Measurements from ENCODE around the gene PLCD4.
A peak's percentile ranks its signal among the peaks of the same experiment; 100 is the strongest.

The PLCD4 gene

GRCh38 chr2:218645126-218645525 lies 37.4 kb downstream of the PLCD4 start:
- H3K36me3 ChIP-seq (ENCODE audit: control insufficient read depth, insufficient read depth, low read length, severe bottlenecking): peaks cover 82% of the 10 kb centered on the region

GRCh38 chr2:218648088-218648786 lies 40.5 kb downstream of the PLCD4 start:
- Histone ChIP-seq H3K4me1 (ENCODE audit: control insufficient read depth, insufficient read depth, low read length) (peaks cover 22% of the 10 kb centered on the region), H3K9me3 (ENCODE audit: control insufficient read depth, low read length) (no peaks in the 10 kb centered on the region), H3K9ac (ENCODE audit: low read length) (no peak overlapping the region), H3K4me3 (ENCODE audit: low read length) (no peak overlapping the region), H3K36me3 (ENCODE audit: control insufficient read depth, insufficient read depth, low read length, severe bottlenecking) (peaks cover 82% of the 10 kb centered on the region), H3K27me3 (replicated peaks; ENCODE audit: control insufficient read depth, insufficient read depth, low read length) (no peaks in the 10 kb centered on the region)
- DNase-seq (ENCODE audit: low read depth): peak; percentile 81

More at GRCh38 chr2:218645126-218645525, 37.4 kb downstream of the PLCD4 start:
- H3K4me1 ChIP-seq (ENCODE audit: control insufficient read depth, insufficient read depth, low read length): peaks cover 14% of the 10 kb centered on the region
- H3K9ac ChIP-seq (ENCODE audit: low read length): peak overlapping the region; percentile 60
- H3K9me3 ChIP-seq (ENCODE audit: control insufficient read depth, low read length): no peaks in the 10 kb centered on the region
- no peaks in the 10 kb centered on the region for H3K27me3 ChIP-seq (replicated peaks; ENCODE audit: control insufficient read depth, insufficient read depth, low read length)
- no peak for DNase-seq (ENCODE audit: low read depth)
- no peak overlapping the region for H3K4me3 ChIP-seq (ENCODE audit: low read length)

DNA sequence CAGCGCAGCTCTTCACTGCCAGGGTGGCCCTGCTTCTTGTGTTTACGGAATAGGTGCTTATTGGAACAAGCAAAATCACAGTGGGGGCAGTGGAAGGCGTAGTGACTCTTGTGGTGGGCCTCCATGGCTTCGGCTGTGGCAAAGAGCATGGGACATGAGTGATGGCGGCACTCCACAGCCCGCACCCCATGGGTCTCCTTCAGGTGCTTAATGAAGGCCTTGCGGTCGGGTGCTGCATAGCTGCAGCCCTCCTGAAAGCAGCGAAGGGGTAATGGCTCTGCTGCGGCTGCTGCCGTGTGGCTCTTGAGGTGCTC lies 41.0 kb downstream of the PLCD4 start:
- no peak for DNase-seq (ENCODE audit: low read depth)
- no peak overlapping the region for H3K9ac ChIP-seq (ENCODE audit: low read length)
- peaks cover 81% of the 10 kb centered on the region for H3K36me3 ChIP-seq (ENCODE audit: control insufficient read depth, insufficient read depth, low read length, severe bottlenecking)

GRCh38 chr2:218655751-218656150 lies 48.1 kb downstream of the PLCD4 start:
- H3K4me1 ChIP-seq (ENCODE audit: control insufficient read depth, insufficient read depth, low read length): peaks cover 19% of the 10 kb centered on the region
- no peak overlapping the region for H3K4me3 ChIP-seq (ENCODE audit: low read length)
- no peaks in the 10 kb centered on the region for H3K9me3 ChIP-seq (ENCODE audit: control insufficient read depth, low read length)
- no peak overlapping the region for H3K9ac ChIP-seq (ENCODE audit: low read length)
- H3K27me3 ChIP-seq (replicated peaks; ENCODE audit: control insufficient read depth, insufficient read depth, low read length): no peaks in the 10 kb centered on the region
- DNase-seq (ENCODE audit: low read depth): no peak
- peaks cover 46% of the 10 kb centered on the region for H3K36me3 ChIP-seq (ENCODE audit: control insufficient read depth, insufficient read depth, low read length, severe bottlenecking)

More for the DNA sequence above, 41.0 kb downstream of the PLCD4 start:
- no peaks in the 10 kb centered on the region for H3K27me3 ChIP-seq (replicated peaks; ENCODE audit: control insufficient read depth, insufficient read depth, low read length)
- H3K4me1 ChIP-seq (ENCODE audit: control insufficient read depth, insufficient read depth, low read length): peaks cover 22% of the 10 kb centered on the region
- H3K9me3 ChIP-seq (ENCODE audit: control insufficient read depth, low read length): no peaks in the 10 kb centered on the region
- no peak overlapping the region for H3K4me3 ChIP-seq (ENCODE audit: low read length)

DNA sequence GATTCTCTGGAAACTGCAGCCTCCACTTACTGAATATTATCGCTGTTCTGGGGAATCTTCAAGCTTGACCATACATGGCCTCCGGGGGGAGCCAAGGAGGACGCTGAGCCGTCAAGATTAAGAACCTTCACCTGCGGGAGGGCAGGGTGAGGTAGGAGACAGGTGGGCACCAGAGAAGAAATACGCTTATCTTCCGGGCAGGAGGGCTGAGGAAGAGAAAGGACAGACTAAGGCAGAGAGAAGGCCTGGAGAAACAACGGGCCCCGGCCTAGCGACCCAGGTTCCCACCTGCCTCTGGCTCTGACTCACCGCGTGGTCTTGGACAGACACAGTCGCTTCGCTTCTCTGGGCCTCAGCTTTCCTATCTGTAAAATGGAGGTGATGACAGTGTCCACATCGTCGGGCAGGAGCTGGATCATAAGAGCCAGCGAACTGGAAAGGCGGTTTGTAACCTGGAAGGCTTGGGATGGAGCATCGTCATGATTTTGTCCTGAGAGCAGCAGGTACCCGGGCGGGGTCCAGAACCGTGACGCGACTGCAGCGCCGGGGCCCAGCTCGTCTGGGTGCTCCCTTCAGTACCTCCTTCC lies 51.1 kb downstream of the PLCD4 start:
- Histone ChIP-seq H3K36me3 (ENCODE audit: control insufficient read depth, insufficient read depth, low read length, severe bottlenecking) (peaks cover 46% of the 10 kb centered on the region), H3K4me1 (ENCODE audit: control insufficient read depth, insufficient read depth, low read length) (peaks cover 11% of the 10 kb centered on the region), H3K27me3 (replicated peaks; ENCODE audit: control insufficient read depth, insufficient read depth, low read length) (no peaks in the 10 kb centered on the region), H3K4me3 (ENCODE audit: low read length) (peak overlapping the region; percentile 94), H3K9me3 (ENCODE audit: control insufficient read depth, low read length) (no peaks in the 10 kb centered on the region), H3K9ac (ENCODE audit: low read length) (peak overlapping the region; percentile 88)
- DNase-seq (ENCODE audit: low read depth): peak; percentile 70

- H3K36me3 ChIP-seq (ENCODE audit: control insufficient read depth, insufficient read depth, low read length, severe bottlenecking): peaks cover 46% of the 10 kb centered on the region
- peak; percentile 89 for DNase-seq (ENCODE audit: low read depth)
- no peaks in the 10 kb centered on the region for H3K27me3 ChIP-seq (replicated peaks; ENCODE audit: control insufficient read depth, insufficient read depth, low read length)
These were observed 51.7 kb downstream of the PLCD4 start, which contains the start of the genes BCS1L and ZNF142 for GRCh38 chr2:218659258-218659987. BCS1L (plus strand) TSS chr2:218659683; CDS start chr2:218660988, 1,305 bp downstream. ZNF142 (minus strand) TSS chr2:218659623; CDS start chr2:218656429, 3,194 bp downstream.

GRCh38 chr2:218659988-218660358 lies 52.3 kb downstream of the PLCD4 start:
- Histone ChIP-seq H3K9ac (ENCODE audit: low read length) (peak overlapping the region; percentile 88), H3K4me3 (ENCODE audit: low read length) (peak overlapping the region; percentile 94), H3K27me3 (replicated peaks; ENCODE audit: control insufficient read depth, insufficient read depth, low read length) (no peaks in the 10 kb centered on the region), H3K4me1 (ENCODE audit: control insufficient read depth, insufficient read depth, low read length) (peaks cover 11% of the 10 kb centered on the region), H3K36me3 (ENCODE audit: control insufficient read depth, insufficient read depth, low read length, severe bottlenecking) (peaks cover 47% of the 10 kb centered on the region), H3K9me3 (ENCODE audit: control insufficient read depth, low read length) (no peaks in the 10 kb centered on the region)
- no peak for DNase-seq (ENCODE audit: low read depth)

More at GRCh38 chr2:218659258-218659987, 51.7 kb downstream of the PLCD4 start, which contains the start of the genes BCS1L and ZNF142:
- H3K4me1 ChIP-seq (ENCODE audit: control insufficient read depth, insufficient read depth, low read length): peaks cover 11% of the 10 kb centered on the region
- no peaks in the 10 kb centered on the region for H3K9me3 ChIP-seq (ENCODE audit: control insufficient read depth, low read length)
- peak within 1 kb of the TSS; percentile 94 for H3K4me3 ChIP-seq (ENCODE audit: low read length)
- peak within 1 kb of the TSS; percentile 88 for H3K9ac ChIP-seq (ENCODE audit: low read length)

DNA sequence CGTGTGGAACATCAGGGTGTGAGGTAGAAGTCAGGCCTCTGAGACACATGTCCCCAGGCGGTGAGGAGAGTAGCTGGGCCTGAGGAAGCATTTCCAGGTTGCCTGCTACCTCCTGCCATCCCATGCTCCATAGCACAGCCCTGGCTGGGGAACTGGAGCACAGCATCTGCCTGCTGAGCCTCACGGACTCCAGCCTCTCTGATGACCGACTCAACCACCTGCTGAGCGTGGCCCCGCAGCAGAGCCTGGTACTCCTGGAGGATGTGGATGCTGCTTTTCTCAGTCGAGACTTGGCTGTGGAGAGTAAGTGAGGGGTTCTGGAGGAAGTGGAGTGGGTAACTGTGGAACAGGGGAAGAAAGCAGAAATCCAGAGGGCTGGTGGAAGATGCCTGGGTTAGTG lies 54.7 kb downstream of the PLCD4 start:
- Histone ChIP-seq H3K9me3 (ENCODE audit: control insufficient read depth, low read length) (no peaks in the 10 kb centered on the region), H3K27me3 (replicated peaks; ENCODE audit: control insufficient read depth, insufficient read depth, low read length) (no peaks in the 10 kb centered on the region), H3K4me1 (ENCODE audit: control insufficient read depth, insufficient read depth, low read length) (peaks cover 11% of the 10 kb centered on the region), H3K36me3 (ENCODE audit: control insufficient read depth, insufficient read depth, low read length, severe bottlenecking) (peaks cover 55% of the 10 kb centered on the region), H3K4me3 (ENCODE audit: low read length) (no peak overlapping the region), H3K9ac (ENCODE audit: low read length) (no peak overlapping the region)
- DNase-seq (ENCODE audit: low read depth): no peak

- peaks cover 11% of the 10 kb centered on the region for H3K4me1 ChIP-seq (ENCODE audit: control insufficient read depth, insufficient read depth, low read length)
- DNase-seq (ENCODE audit: low read depth): no peak
- peaks cover 60% of the 10 kb centered on the region for H3K36me3 ChIP-seq (ENCODE audit: control insufficient read depth, insufficient read depth, low read length, severe bottlenecking)
- H3K4me3 ChIP-seq (ENCODE audit: low read length): no peak overlapping the region
- H3K9me3 ChIP-seq (ENCODE audit: control insufficient read depth, low read length): no peaks in the 10 kb centered on the region
- H3K9ac ChIP-seq (ENCODE audit: low read length): no peak overlapping the region
- H3K27me3 ChIP-seq (replicated peaks; ENCODE audit: control insufficient read depth, insufficient read depth, low read length): no peaks in the 10 kb centered on the region
These were observed 55.1 kb downstream of the PLCD4 start for GRCh38 chr2:218662827-218663226.

DNA sequence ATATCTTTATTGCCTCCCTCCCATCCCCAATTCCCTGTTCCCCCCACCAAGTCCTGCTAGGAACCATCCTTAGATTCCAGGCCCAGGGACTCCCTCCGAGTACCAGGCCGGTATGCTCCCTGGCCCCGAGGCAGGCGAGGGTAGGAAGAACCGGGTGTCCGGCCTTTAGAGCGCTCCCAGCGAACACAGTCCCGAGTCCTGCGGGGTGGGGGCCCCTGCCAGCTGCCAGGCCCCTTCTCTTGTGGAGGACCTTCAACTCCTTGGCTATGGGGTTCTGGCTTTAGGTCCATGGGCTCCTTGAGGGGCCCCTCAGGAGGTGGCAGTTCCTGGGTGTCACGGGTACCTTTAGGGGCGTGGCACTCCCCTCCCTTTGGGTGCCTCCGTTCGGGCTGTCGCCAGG lies 56.2 kb downstream of the PLCD4 start:
- Histone ChIP-seq H3K4me3 (ENCODE audit: low read length) (no peak overlapping the region), H3K4me1 (ENCODE audit: control insufficient read depth, insufficient read depth, low read length) (peaks cover 6% of the 10 kb centered on the region), H3K9ac (ENCODE audit: low read length) (no peak overlapping the region), H3K36me3 (ENCODE audit: control insufficient read depth, insufficient read depth, low read length, severe bottlenecking) (peaks cover 63% of the 10 kb centered on the region), H3K27me3 (replicated peaks; ENCODE audit: control insufficient read depth, insufficient read depth, low read length) (no peaks in the 10 kb centered on the region), H3K9me3 (ENCODE audit: control insufficient read depth, low read length) (no peaks in the 10 kb centered on the region)
- DNase-seq (ENCODE audit: low read depth): no peak

DNA sequence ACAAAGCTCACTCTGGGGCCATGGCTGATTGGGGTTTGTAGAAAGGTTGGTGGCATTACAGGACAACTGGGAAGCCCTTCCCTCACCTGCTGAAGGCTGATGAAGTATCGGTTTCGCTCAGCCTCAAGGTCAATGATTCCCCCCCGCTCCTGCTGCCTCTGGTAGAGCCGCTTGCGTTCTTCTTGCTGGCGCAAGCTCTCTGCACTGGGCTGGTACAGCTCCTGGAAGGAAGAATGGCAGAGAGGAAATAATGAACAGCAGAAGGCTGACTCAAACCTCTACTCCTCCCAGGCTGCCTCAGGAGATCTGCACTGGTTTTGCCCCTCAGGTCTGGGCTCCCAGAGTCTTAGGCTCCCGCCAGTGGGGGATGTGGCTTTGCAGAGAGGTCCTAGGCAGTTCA lies 57.0 kb downstream of the PLCD4 start:
- no peak for DNase-seq (ENCODE audit: low read depth)
- peaks cover 6% of the 10 kb centered on the region for H3K4me1 ChIP-seq (ENCODE audit: control insufficient read depth, insufficient read depth, low read length)
- H3K27me3 ChIP-seq (replicated peaks; ENCODE audit: control insufficient read depth, insufficient read depth, low read length): no peaks in the 10 kb centered on the region
- H3K9ac ChIP-seq (ENCODE audit: low read length): no peak overlapping the region
- H3K9me3 ChIP-seq (ENCODE audit: control insufficient read depth, low read length): no peaks in the 10 kb centered on the region
- H3K36me3 ChIP-seq (ENCODE audit: control insufficient read depth, insufficient read depth, low read length, severe bottlenecking): peaks cover 63% of the 10 kb centered on the region
- H3K4me3 ChIP-seq (ENCODE audit: low read length): no peak overlapping the region
